ENCODE measurements around the gene GRM8.
"Not testable (repeated sequence)": the region's sequence is repeated elsewhere in the genome, so short reads cannot be mapped to it uniquely, and the experiment has no call there.

DNA sequence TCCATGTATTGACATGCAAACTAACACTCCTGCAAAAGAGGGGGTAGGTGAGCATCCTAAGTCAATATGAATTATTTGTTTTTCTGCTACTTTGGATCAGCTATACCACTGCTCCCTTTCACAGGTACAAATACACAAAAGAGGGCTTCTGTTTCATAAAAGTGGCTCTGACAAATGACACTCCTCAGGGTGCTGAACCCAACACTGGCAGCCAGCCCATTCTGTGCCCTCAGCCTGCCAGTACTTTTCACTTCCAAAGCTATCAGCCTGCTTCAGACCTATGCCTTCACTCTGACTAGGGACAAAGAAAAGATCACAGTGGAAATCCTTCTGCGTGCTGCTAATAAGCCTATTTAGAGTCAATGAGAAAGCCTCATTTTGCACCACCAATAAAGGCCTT is 364.8 kb downstream of the GRM8 start:
- not testable (repeated sequence) for TF ChIP-seq EZH2phosphoT487 (IDR thresholded peaks at IDR 0.05; ENCODE audit: insufficient read depth, low read depth); EZH2 (IDR thresholded peaks at IDR 0.05; ENCODE audit: insufficient read depth, poor library complexity, severe bottlenecking)

Measured in GM23248 (cell line).